GM19468 (cell line): ENCODE measurements around the gene UNK.

Experiments
- ATAC-seq: cut with Tn5 transposase; IDR thresholded peaks from one replicate; pipeline ENCODE4 v1.9.1; 2021; ENCODE audit warnings: mild to moderate bottlenecking, moderate library complexity, moderate number of reproducible peaks; ENCODE audit not compliant: unreplicated experiment; ENCODE audit errors: extremely low read depth

UNK gene

GRCh38 chr17:75832164-75832651 lies 47.6 kb downstream of the UNK start:
- ATAC-seq: no peak

GRCh38 chr17:75832652-75833400 lies 48.2 kb downstream of the UNK start:
- ATAC-seq: no peak

GRCh38 chr17:75834279-75834920 lies 49.8 kb downstream of the UNK start:
- no peak for ATAC-seq

- no peak for ATAC-seq
Observed at GRCh38 chr17:75834928-75835653, 50.5 kb downstream of the UNK start.

GRCh38 chr17:75835654-75835987 lies 51.0 kb downstream of the UNK start:
- no peak for ATAC-seq

- ATAC-seq: no peak
Observed at GRCh38 chr17:75836605-75837004, 52.0 kb downstream of the UNK start.

- no peak for ATAC-seq
Observed at GRCh38 chr17:75837899-75838298, 53.3 kb downstream of the UNK start.

GRCh38 chr17:75838410-75838809 lies 53.8 kb downstream of the UNK start:
- ATAC-seq: no peak

- no peak for ATAC-seq
Observed at GRCh38 chr17:75839942-75840798, 55.6 kb downstream of the UNK start.

GRCh38 chr17:75840799-75841164 lies 56.2 kb downstream of the UNK start:
- no peak for ATAC-seq

GRCh38 chr17:75842411-75842810 lies 57.8 kb downstream of the UNK start:
- no peak for ATAC-seq

- ATAC-seq: no peak
Observed at GRCh38 chr17:75842963-75843576, 58.5 kb downstream of the UNK start.

GRCh38 chr17:75843577-75844529 lies 59.2 kb downstream of the UNK start, which contains the start of gene UNC13D:
TSS of gene UNC13D (minus strand) at chr17:75844404. CDS start at chr17:75844337, 67 bp downstream.
- ATAC-seq: no peak

GRCh38 chr17:75844530-75845057 lies 60.0 kb downstream of the UNK start:
- no peak for ATAC-seq

- peak; percentile 46 for ATAC-seq
Observed at GRCh38 chr17:75845058-75845711, 60.6 kb downstream of the UNK start.

- ATAC-seq: no peak
Observed at GRCh38 chr17:75845933-75846691, 61.5 kb downstream of the UNK start.
